Ovary (tissue), 9 donors: ENCODE data around the gene CCDC149. TPM values are rescaled to one million over a fixed set of nuclear protein-coding genes. Genes with fewer than 3 reads are reported as not detected.

Experiments
- DNase-seq, 5 donors: peaks; one replicate each; pipeline ENCODE4 v3.0.0-alpha.2; 2019 to 2020
- H3K27ac ChIP-seq, 2 donors: fragments of 200-600 bp; one replicate each; pipeline versions ENCODE4 v1.5.1 to v1.8.0; 2019 to 2022
- H3K27me3 ChIP-seq: fragments of 200-600 bp; one replicate; pipeline ENCODE4 v1.8.0; 2022
- H3K36me3 ChIP-seq: fragments of 200-600 bp; sonication (generic); one replicate; pipeline ENCODE4 v1.5.1; 2019
- H3K4me1 ChIP-seq: one replicate; pipeline ENCODE4 v1.8.1; 2013; ENCODE audit warnings: mild to moderate bottlenecking, moderate library complexity; ENCODE audit not compliant: insufficient read depth
- H3K4me3 ChIP-seq: fragments of 200-600 bp; sonication (generic); one replicate; pipeline ENCODE4 v1.5.1; 2017
- H3K9me3 ChIP-seq, 2 donors: fragments of 200-600 bp in 1 of 2; sonication (generic) in 1 of 2; one replicate each; pipeline versions ENCODE4 v1.5.1 to v1.8.1; 2013 to 2019; ENCODE audit warnings: mild to moderate bottlenecking in 1 of 2, moderate library complexity in 1 of 2
- EP300 ChIP-seq: sonication (generic); formaldehyde crosslinking; IDR thresholded peaks from one replicate; pipeline ENCODE4 v1.6.1; 2017; ENCODE audit warnings: antibody characterized with exemption
- POLR2A ChIP-seq: fragments of 450-650 bp; IDR thresholded peaks from one replicate; pipeline ENCODE4 v1.6.1; 2017; ENCODE audit warnings: antibody characterized with exemption, mild to moderate bottlenecking, moderate library complexity
- WGBS, 3 donors: extraction: QIAGEN DNeasy Blood & Tissue Kit in 1 of 3; methylation state at CpG; one replicate each; pipeline versions ENCODE4 v1.1.5 to v1.1.7; 2013 to 2017; 5-methylcytosine and 5-hydroxymethylcytosine counted together
- intact Hi-C, 4 donors: fragments of 100-400 bp; cut with DNase I; formaldehyde crosslinking; loops; one replicate each; pipeline versions ENCODE4 v1.11.0 to v1.15.1; 2022 to 2023
- polyA plus RNA-seq, 2 donors: library from polyadenylated mRNA; stranded (reverse); fragments of 200-250 nt in 1 of 2; fragments of 350-450 nt in 1 of 2; fragmentation: Illumina TruSeq in 1 of 2; extraction: RNeasy Lipid Tissue Mini Kit (QIAGEN cat#74804) in 1 of 2; gene quantifications; one replicate each; pipeline ENCODE4 v1.2.3, GENCODE V29; 2013 to 2014
- total RNA-seq, 7 donors: library from RNA; depleted of rRNA in 2 of 7; stranded (reverse); fragments of >200 nt in 2 of 7; fragmentation: NEBNext Ultra II Directional in 3 of 7; extraction: Animal tissue kit (Norgen Biotek cat#: 25700) in 3 of 7; gene quantifications; one replicate each; pipeline versions ENCODE4 v1.1.0 to v1.2.4, GENCODE V29; 2016 to 2023
- TF ChIP-seq, protein P1 (sequence below), 3 donors: fragments of 450-650 bp in 2 of 3; fragments of 200-600 bp in 1 of 3; IDR thresholded peaks; one replicate each; pipeline versions ENCODE4 v1.5.1 to v1.8.0; 2016 to 2022; ENCODE audit warnings: antibody characterized with exemption in 3 of 3, mild to moderate bottlenecking in 1 of 3
- donor health status: DM: no; HTN: no; CAD: no; lungs with moderate emphysema.
- donor health status: DM: no; HTN: no; CAD: no.
- donor health status: Bipolar disorder and iron deficiency.
- donor health status: DM: yes; HTN: yes; CAD: no.
- donor health status: DM: no; HTN: no; CAD: no.
- donor health status: DM: yes; HTN: yes; CAD: no.

Gene CCDC149
- total and polyA plus RNA-seq, 9 donors, result 6.2 to 21.7 (median 17.5) TPM

DNA sequence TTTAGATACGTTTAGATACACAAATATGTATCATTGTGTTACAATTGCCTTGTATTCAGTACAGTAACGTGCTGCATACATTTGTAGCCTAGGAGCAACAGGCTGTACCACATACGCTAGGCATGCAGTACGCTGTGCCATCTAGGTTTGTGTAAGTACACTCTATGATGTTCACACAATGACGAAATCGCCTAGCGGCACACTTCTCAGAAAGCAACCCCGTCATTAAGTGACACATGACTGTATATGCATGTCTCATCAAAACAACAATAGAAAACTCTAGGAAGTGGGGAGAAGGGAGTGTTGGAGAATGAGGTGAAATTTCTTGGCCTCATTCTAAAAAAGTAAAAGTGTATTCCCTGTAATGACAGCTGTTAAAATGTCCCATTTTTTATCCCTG, 32.7 kb downstream of the CCDC149 start:
- DNase-seq, result no peak
- Histone ChIP-seq H3K4me1 (no peaks in the 10 kb centered on the region), H3K27me3 (no peaks in the 10 kb centered on the region), H3K9me3 (no peaks in the 10 kb centered on the region), H3K4me3 (no peak overlapping the region), H3K36me3 (no peaks in the 10 kb centered on the region), H3K27ac (no peak overlapping the region)
- TF ChIP-seq EP300, result no peak
- intact Hi-C loops, result no loop called here
- WGBS, 3 donors, result 93 to 96% (median 94%) methylated on average over 8 of the region's 8 CpGs

GRCh38 chr4:24878636-24879016, 34.2 kb downstream of the CCDC149 start:
- no peaks in the 10 kb centered on the region for H3K4me1 ChIP-seq

DNA sequence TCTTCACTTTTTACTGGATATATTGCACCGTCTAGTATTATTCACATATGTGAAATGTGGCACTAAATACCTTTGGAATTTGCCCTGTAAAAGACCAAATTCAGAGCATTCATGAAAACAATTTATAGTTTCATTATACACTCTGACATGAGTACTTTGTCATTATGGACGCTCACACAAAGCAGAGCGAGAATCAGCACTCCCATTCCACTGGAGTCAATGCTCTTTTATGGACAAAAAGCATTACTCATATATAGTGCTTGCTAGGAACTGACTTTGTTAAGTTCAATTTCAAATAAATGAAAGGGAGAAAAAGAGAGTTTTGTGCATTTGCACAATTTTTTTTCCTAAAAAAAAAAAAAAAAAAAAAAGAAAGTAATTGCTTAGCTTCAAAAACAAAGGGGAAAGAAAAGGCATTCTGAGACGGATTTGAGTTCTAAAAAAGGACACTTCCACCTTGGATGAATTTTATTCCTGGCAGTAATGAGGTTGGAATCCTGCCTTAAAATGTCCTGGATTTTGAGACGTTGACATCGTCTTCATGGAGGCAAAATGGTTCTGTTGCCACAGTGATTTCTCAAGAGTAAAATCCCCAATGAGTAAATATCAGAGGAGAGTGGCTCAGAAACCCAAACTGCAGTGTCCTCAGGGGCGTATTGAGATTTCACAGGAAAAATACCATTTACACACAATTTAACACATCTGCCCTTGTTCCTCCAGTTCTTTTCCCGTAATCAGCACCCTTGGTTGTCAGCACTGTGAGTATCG, 34.8 kb downstream of the CCDC149 start:
- TF ChIP-seq EP300, result no peak
- TF ChIP-seq, protein P1, sequence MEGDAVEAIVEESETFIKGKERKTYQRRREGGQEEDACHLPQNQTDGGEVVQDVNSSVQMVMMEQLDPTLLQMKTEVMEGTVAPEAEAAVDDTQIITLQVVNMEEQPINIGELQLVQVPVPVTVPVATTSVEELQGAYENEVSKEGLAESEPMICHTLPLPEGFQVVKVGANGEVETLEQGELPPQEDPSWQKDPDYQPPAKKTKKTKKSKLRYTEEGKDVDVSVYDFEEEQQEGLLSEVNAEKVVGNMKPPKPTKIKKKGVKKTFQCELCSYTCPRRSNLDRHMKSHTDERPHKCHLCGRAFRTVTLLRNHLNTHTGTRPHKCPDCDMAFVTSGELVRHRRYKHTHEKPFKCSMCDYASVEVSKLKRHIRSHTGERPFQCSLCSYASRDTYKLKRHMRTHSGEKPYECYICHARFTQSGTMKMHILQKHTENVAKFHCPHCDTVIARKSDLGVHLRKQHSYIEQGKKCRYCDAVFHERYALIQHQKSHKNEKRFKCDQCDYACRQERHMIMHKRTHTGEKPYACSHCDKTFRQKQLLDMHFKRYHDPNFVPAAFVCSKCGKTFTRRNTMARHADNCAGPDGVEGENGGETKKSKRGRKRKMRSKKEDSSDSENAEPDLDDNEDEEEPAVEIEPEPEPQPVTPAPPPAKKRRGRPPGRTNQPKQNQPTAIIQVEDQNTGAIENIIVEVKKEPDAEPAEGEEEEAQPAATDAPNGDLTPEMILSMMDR (IDR thresholded peaks at IDR 0.05), result no peak
- TF ChIP-seq POLR2A, result no peak
- intact Hi-C loops, result no loop called here
- H3K27me3 ChIP-seq, result no peaks in the 10 kb centered on the region
- no peak overlapping the region for H3K4me3 ChIP-seq
- no peaks in the 10 kb centered on the region for H3K36me3 ChIP-seq
- no peaks in the 10 kb centered on the region for H3K4me1 ChIP-seq
- H3K27ac ChIP-seq, result no peak overlapping the region
- H3K9me3 ChIP-seq, result no peaks in the 10 kb centered on the region
- DNase-seq, result no peak
- WGBS, 3 donors, result 71 to 77% (median 71%) methylated on average over 9 of the region's 9 CpGs

More at GRCh38 chr4:24878636-24879016, 34.2 kb downstream of the CCDC149 start:
- TF ChIP-seq EP300, result no peak
- TF ChIP-seq, protein P1 (IDR thresholded peaks at IDR 0.05), result no peak
- TF ChIP-seq POLR2A, result no peak
- no peaks in the 10 kb centered on the region for H3K9me3 ChIP-seq
- no peak for DNase-seq
- no peak overlapping the region for H3K4me3 ChIP-seq
- H3K36me3 ChIP-seq, result no peaks in the 10 kb centered on the region
- H3K27me3 ChIP-seq, result no peaks in the 10 kb centered on the region
- WGBS, 3 donors, result 85 to 86% (median 85%) methylated on average over 8 of the region's 8 CpGs
- H3K27ac ChIP-seq, result no peak overlapping the region
- intact Hi-C loops, result no loop called here

- TF ChIP-seq EP300, result no peak
- TF ChIP-seq, protein P1 (IDR thresholded peaks at IDR 0.05), result no peak
- no peak for DNase-seq
- Histone ChIP-seq H3K36me3 (no peaks in the 10 kb centered on the region), H3K4me1 (no peaks in the 10 kb centered on the region), H3K9me3 (no peaks in the 10 kb centered on the region), H3K27ac (no peak overlapping the region), H3K4me3 (no peak overlapping the region), H3K27me3 (no peaks in the 10 kb centered on the region)
- intact Hi-C loops, result no loop called here
- 89 to 94% (median 93%) methylated on average over 6 of the region's 6 CpGs for WGBS, 3 donors
These were observed 36.4 kb downstream of the CCDC149 start for GRCh38 chr4:24876431-24876830.

DNA sequence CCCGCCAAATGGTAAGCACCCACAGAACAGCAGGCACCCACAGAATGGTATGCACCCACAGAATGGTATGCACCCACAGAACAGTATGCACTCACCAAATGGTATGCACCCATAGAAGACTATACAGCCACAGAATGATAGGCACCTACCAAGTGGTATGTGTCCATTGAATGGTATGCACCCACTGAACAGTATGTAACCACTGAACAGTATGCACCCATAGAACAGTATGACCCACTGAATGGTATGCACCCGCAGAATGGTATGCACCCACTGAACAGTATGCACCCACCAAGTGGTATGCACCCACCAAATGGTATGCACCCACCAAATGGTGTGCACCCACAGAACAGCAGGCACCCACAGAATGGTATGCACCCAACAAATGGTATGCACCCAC, 40.1 kb downstream of the CCDC149 start:
- WGBS, 3 donors, result 82 to 98% (median 85%) methylated on average over 2 of the region's 2 CpGs
- H3K36me3 ChIP-seq, result no peaks in the 10 kb centered on the region

More for the DNA sequence above, 40.1 kb downstream of the CCDC149 start:
- DNase-seq, result no peak
- Histone ChIP-seq H3K27me3 (no peaks in the 10 kb centered on the region), H3K9me3 (no peaks in the 10 kb centered on the region), H3K4me1 (no peaks in the 10 kb centered on the region), H3K27ac (no peak overlapping the region), H3K4me3 (no peak overlapping the region)
- intact Hi-C loops, result no loop called here
- TF ChIP-seq EP300 (no peak), POLR2A (no peak)
- TF ChIP-seq, protein P1 (IDR thresholded peaks at IDR 0.05), result no peak
